ENCODE data around the gene COLGALT1. TPM values are rescaled to one million over a fixed set of nuclear protein-coding genes. Genes with fewer than 3 reads are reported as not detected.

COLGALT1 gene
- polyA plus RNA-seq, 1 experiment, result 89.0 TPM

- CTCF ChIA-PET, result no interaction called here
- DNase-seq (ENCODE audit: low read depth, low spot score), result no peak
- no peak overlapping the region for H3K4me3 ChIP-seq (ENCODE audit: low read depth, low read length)
- H3K27ac ChIP-seq (ENCODE audit: low read depth, low read length), result no peak overlapping the region
- POLR2A ChIA-PET, result interaction anchor here (0.8 kb wide), 1 partner anchor 21 kb away, joined by 3 read pairs; the partner anchor contains the start of gene PGLS
- TF ChIP-seq CTCF (IDR thresholded peaks at IDR 0.05; ENCODE audit: low read depth, low read length), result no peak
- H3K27me3 ChIP-seq (ENCODE audit: control insufficient read depth, insufficient read depth, low read length), result no peaks in the 10 kb centered on the region
- peaks cover 11% of the 10 kb centered on the region for H3K9me3 ChIP-seq (ENCODE audit: control insufficient read depth, insufficient read depth, low read length)
These were observed 22.9 kb upstream of the COLGALT1 start for GRCh38 chr19:17532557-17532956.

- TF ChIP-seq CTCF (IDR thresholded peaks at IDR 0.05; ENCODE audit: low read depth, low read length), result no peak
- Histone ChIP-seq H3K4me3 (ENCODE audit: low read depth, low read length) (no peak overlapping the region), H3K27me3 (ENCODE audit: control insufficient read depth, insufficient read depth, low read length) (no peaks in the 10 kb centered on the region), H3K9me3 (ENCODE audit: control insufficient read depth, insufficient read depth, low read length) (peaks cover under 1% of the 10 kb centered on the region; the same call in 1 of the 2 replicates), H3K27ac (ENCODE audit: low read depth, low read length) (no peak overlapping the region)
- CTCF ChIA-PET, result no interaction called here
- POLR2A ChIA-PET, result no interaction called here
- no peak for DNase-seq (ENCODE audit: low read depth, low spot score)
These were observed 20.7 kb upstream of the COLGALT1 start for GRCh38 chr19:17534767-17535166.

GRCh38 chr19:17536955-17537354 is 18.5 kb upstream of the COLGALT1 start:
- POLR2A ChIA-PET, result interaction anchor here (0.6 kb wide), 1 partner anchor 12 kb away, joined by 3 read pairs; no protein-coding TSS in a partner anchor
- TF ChIP-seq CTCF (IDR thresholded peaks at IDR 0.05; ENCODE audit: low read depth, low read length), result no peak
- H3K27ac ChIP-seq (ENCODE audit: low read depth, low read length), result no peak overlapping the region
- no peaks in the 10 kb centered on the region for H3K27me3 ChIP-seq (ENCODE audit: control insufficient read depth, insufficient read depth, low read length)
- no peak for DNase-seq (ENCODE audit: low read depth, low spot score)
- peaks cover 7% of the 10 kb centered on the region; the same call in 1 of the 2 replicates for H3K9me3 ChIP-seq (ENCODE audit: control insufficient read depth, insufficient read depth, low read length)
- H3K4me3 ChIP-seq (ENCODE audit: low read depth, low read length), result no peak overlapping the region
- CTCF ChIA-PET, result no interaction called here

- no peak for DNase-seq (ENCODE audit: low read depth, low spot score)
- ChIA-PET CTCF (interaction anchor here (0.5 to 1.0 kb wide), 3 partner anchors 36 to 850 kb away, joined by 3 to 4 read pairs (median 3); no protein-coding TSS in a partner anchor), POLR2A (interaction anchor here (1.0 to 1.1 kb wide), 2 partner anchors 18 to 228 kb away, joined by 3 to 5 read pairs; no protein-coding TSS in a partner anchor)
- Histone ChIP-seq H3K9me3 (ENCODE audit: control insufficient read depth, insufficient read depth, low read length) (peaks cover 7% of the 10 kb centered on the region; the same call in 1 of the 2 replicates), H3K4me3 (ENCODE audit: low read depth, low read length) (peak overlapping the region; percentile 58), H3K27me3 (ENCODE audit: control insufficient read depth, insufficient read depth, low read length) (peaks cover 2% of the 10 kb centered on the region), H3K27ac (ENCODE audit: low read depth, low read length) (no peak overlapping the region)
- no peak for TF ChIP-seq CTCF (IDR thresholded peaks at IDR 0.05; ENCODE audit: low read depth, low read length)
These were observed 16.7 kb upstream of the COLGALT1 start for GRCh38 chr19:17538684-17539237.

Data from AG04450 (cell line).